Caco-2 (cell line): Measurements from ENCODE around the gene HSPBP1. TPM values are rescaled to one million over a fixed set of nuclear protein-coding genes. Genes with fewer than 3 reads are reported as not detected.

Source experiments
- BruUV-seq: library from RNA; stranded (reverse); fragments of 400-500 nt; replicated peaks from 2 replicates; lab custom pipeline; 2021; lab: Mats Ljungman, UMichigan
- CTCF ChIA-PET: fragments of 300-600 bp; sonication (Branson Sonifier 250); formaldehyde crosslinking; loops from one replicate; lab custom pipeline; 2022; ENCODE audit warnings: antibody characterized with exemption; lab: Charles Lee
- POLR2A ChIA-PET: fragments of 300-600 bp; sonication (Branson Sonifier 250); formaldehyde crosslinking; loops from one replicate; lab custom pipeline; 2022; ENCODE audit warnings: antibody characterized with exemption; lab: Charles Lee
- DNase-seq, 2 experiments: peaks; one replicate each; pipeline versions ENCODE4 v3.0.0 to v3.0.0-alpha.2; 2020 to 2022
- H3K27me3 ChIP-seq: replicated peaks from 2 replicates; pipeline ENCODE4 v1.6.0; 2011; ENCODE audit warnings: low read length; ENCODE audit not compliant: control insufficient read depth, insufficient read depth
- H3K36me3 ChIP-seq: 2 replicates; pipeline ENCODE4 v1.5.1; 2011; ENCODE audit warnings: low read length; ENCODE audit not compliant: control insufficient read depth, insufficient read depth
- H3K4me1 ChIP-seq: fragments of 250-450 bp; sonication (Bioruptor Pico); 2 replicates; pipeline ENCODE4 v1.5.1; 2020; ENCODE audit warnings: mild to moderate bottlenecking
- H3K4me3 ChIP-seq: 2 replicates; pipeline ENCODE4 v1.5.1; 2011; ENCODE audit warnings: low read depth, mild to moderate bottlenecking, control low read depth, low read length
- H3K9me3 ChIP-seq: fragments of 250-450 bp; sonication (Bioruptor Pico); 2 replicates; pipeline ENCODE4 v1.5.1; 2020; ENCODE audit warnings: mild to moderate bottlenecking, moderate library complexity
- H3K27ac Mint-ChIP-seq: one replicate; pipeline ENCODE4 v1.8.0; 2022; ENCODE audit warnings: mixed read lengths; ENCODE audit not compliant: unreplicated experiment
- H3K27me3 Mint-ChIP-seq: one replicate; pipeline ENCODE4 v1.8.0; 2022; ENCODE audit warnings: mixed read lengths; ENCODE audit not compliant: insufficient read depth, unreplicated experiment
- H3K36me3 Mint-ChIP-seq: one replicate; pipeline ENCODE4 v1.8.0; 2022; ENCODE audit warnings: mild to moderate bottlenecking, mixed read lengths; ENCODE audit not compliant: insufficient read depth, unreplicated experiment
- H3K4me1 Mint-ChIP-seq: one replicate; pipeline ENCODE4 v1.8.0; 2022; ENCODE audit warnings: low read depth, mixed read lengths; ENCODE audit not compliant: unreplicated experiment
- H3K4me3 Mint-ChIP-seq: one replicate; pipeline ENCODE4 v1.8.0; 2022; ENCODE audit warnings: mild to moderate bottlenecking, moderate library complexity, mixed read lengths; ENCODE audit not compliant: unreplicated experiment
- H3K9me3 Mint-ChIP-seq: one replicate; pipeline ENCODE4 v1.8.0; 2022; ENCODE audit warnings: mixed read lengths; ENCODE audit not compliant: unreplicated experiment
- intact Hi-C: fragments of 100-400 bp; cut with micrococcal nuclease; formaldehyde crosslinking; loops from one replicate; pipeline ENCODE4 v1.10.0; 2022; ENCODE audit not compliant: unreplicated experiment
- total RNA-seq: library from RNA; stranded (reverse); gene quantifications from 2 replicates; pipeline ENCODE4 v1.2.3, GENCODE V29; 2022
- TF ChIP-seq, protein P1 (sequence below), 2 experiments: fragments of 200-600 bp in 1 of 2; IDR thresholded peaks; 1 replicate in 1 of 2; 2 replicates in 1 of 2; pipeline versions ENCODE4 v1.5.1 to v1.8.0; 2011 to 2022; ENCODE audit warnings: antibody characterized with exemption in 1 of 2, control low read depth in 1 of 2, inconsistent platforms in 1 of 2, low read depth in 1 of 2, low read length in 1 of 2, mild to moderate bottlenecking in 1 of 2, moderate library complexity in 1 of 2; ENCODE audit not compliant: insufficient read depth in 1 of 2, severe bottlenecking in 1 of 2, unreplicated experiment in 1 of 2

Gene HSPBP1
- total RNA-seq, 1 experiment from 2014 or later, result 69.6 TPM

DNA sequence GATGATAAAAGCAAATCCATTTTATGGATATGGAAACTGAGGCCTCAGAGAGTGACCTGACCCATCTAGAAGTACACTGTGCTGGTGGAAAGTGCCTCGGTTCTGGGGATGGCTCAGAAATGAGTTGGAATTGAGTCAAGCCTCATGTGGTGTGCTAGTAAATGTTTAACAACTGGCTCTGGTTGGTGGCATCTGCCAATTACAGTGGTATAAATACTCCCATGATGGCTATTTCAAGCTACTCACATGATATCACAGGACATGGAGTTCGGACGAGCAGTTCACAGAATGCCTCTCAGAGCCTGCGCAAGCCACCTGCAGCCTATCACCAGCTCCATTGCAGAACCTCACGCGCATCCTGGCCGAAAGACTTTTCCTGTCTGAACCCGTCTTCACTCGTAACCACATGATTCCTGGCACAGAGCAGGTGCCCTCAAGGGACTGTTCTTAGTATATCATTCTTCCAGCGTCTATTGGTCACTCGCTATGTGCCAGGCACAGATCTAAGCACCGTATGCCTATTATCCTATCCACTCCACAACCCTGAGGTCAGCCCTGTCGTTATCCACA, 36.1 kb upstream of the HSPBP1 start:
- intact Hi-C loops, result no loop called here
- Mint-ChIP-seq H3K27ac (no peak overlapping the region), H3K4me3 (no peak overlapping the region), H3K4me1 (peaks cover 9% of the 10 kb centered on the region), H3K27me3 (no peaks in the 10 kb centered on the region), H3K9me3 (no peaks in the 10 kb centered on the region), H3K36me3 (peaks cover 6% of the 10 kb centered on the region)
- Histone ChIP-seq H3K36me3 (no peaks in the 10 kb centered on the region; the same call in 1 of the 2 replicates), H3K27me3 (no peaks in the 10 kb centered on the region), H3K4me3 (no peak overlapping the region), H3K4me1 (peaks cover 3% of the 10 kb centered on the region), H3K9me3 (no peaks in the 10 kb centered on the region)
- TF ChIP-seq, protein P1, sequence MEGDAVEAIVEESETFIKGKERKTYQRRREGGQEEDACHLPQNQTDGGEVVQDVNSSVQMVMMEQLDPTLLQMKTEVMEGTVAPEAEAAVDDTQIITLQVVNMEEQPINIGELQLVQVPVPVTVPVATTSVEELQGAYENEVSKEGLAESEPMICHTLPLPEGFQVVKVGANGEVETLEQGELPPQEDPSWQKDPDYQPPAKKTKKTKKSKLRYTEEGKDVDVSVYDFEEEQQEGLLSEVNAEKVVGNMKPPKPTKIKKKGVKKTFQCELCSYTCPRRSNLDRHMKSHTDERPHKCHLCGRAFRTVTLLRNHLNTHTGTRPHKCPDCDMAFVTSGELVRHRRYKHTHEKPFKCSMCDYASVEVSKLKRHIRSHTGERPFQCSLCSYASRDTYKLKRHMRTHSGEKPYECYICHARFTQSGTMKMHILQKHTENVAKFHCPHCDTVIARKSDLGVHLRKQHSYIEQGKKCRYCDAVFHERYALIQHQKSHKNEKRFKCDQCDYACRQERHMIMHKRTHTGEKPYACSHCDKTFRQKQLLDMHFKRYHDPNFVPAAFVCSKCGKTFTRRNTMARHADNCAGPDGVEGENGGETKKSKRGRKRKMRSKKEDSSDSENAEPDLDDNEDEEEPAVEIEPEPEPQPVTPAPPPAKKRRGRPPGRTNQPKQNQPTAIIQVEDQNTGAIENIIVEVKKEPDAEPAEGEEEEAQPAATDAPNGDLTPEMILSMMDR (IDR thresholded peaks at IDR 0.05; ENCODE audit: insufficient read depth in 1 of 2, low read depth in 1 of 2, low read length in 1 of 2, severe bottlenecking in 1 of 2, unreplicated experiment in 1 of 2), result no peak
- DNase-seq, result no peak
- ChIA-PET POLR2A (no interaction called here), CTCF (no interaction called here)
- BruUV-seq, result no TSS peak

DNA sequence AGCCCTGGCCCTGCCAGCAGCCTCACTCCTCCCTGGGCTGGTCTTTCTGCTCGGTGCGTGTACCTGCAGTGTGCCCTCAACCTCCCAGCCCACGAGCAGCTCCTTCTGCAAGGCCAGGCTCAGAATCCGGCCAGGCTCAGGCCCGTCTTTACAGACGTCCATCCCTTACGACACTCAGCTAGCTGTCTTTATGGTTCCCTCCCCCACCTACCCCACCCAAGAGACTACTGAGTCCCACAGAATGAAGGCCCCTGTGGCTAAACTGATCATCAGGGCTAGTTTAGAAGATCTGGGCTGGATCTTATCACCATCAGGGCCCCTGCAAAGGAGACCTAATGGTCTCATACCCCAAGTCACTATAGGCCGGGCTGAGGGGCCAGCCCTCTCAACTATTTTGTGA, 34.5 kb upstream of the HSPBP1 start:
- DNase-seq, result no peak
- Histone ChIP-seq H3K36me3 (no peaks in the 10 kb centered on the region), H3K9me3 (no peaks in the 10 kb centered on the region), H3K27me3 (no peaks in the 10 kb centered on the region), H3K4me3 (no peak overlapping the region), H3K4me1 (no peaks in the 10 kb centered on the region)
- intact Hi-C loops, result no loop called here
- Mint-ChIP-seq H3K9me3 (no peaks in the 10 kb centered on the region), H3K27ac (no peak overlapping the region), H3K4me1 (peaks cover 6% of the 10 kb centered on the region), H3K36me3 (peaks cover 3% of the 10 kb centered on the region), H3K27me3 (no peaks in the 10 kb centered on the region), H3K4me3 (no peak overlapping the region)
- ChIA-PET CTCF (interaction anchor here (1.1 kb wide), 1 partner anchor 13 kb away, joined by 4 read pairs; no protein-coding TSS in a partner anchor), POLR2A (no interaction called here)
- BruUV-seq, result no TSS peak
- TF ChIP-seq, protein P1 (IDR thresholded peaks at IDR 0.05; ENCODE audit: insufficient read depth in 1 of 2, low read depth in 1 of 2, low read length in 1 of 2, severe bottlenecking in 1 of 2, unreplicated experiment in 1 of 2), result no peak

DNA sequence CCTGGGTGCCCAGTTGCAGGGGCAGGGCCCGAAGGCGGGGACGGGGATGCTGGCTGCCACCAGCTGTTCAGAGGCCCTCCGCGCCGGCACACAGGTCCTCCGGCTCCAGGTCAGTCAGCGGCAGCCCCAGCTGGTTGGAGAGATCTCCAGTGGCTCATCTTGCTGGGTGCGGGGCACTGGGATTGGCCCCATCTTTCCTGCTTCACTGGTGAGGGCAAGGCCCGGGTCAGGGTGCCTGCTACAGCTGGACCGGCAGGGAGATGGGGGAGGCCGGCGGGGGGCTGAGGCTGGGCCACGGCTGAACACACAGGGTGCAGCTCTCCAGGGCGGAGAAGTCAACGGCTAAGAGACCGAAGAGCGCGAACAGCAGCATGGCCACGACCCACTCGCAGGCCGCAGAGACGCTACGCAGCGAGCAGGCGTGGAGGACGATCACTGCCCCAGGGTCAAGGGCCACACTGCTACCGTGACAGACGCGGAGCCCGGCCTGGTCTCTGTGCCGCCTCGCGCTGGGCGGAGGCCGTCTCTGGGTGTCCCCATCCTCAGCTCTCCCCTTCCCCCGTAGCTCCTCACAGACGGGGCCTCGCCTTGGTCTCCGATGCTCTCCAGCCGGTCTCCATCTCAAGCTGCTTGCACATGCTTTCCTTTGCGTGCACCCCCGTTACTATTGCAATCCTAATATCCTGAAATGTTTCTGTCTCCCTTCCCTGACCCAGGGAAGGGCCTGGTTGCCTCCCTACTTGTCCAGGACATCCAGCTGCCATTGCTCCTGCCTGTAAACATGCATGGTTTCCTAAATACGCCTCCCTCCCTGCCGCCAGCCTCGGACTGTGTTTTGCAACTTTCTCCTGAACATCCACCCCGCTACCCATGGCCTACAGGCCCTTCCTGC, 33.0 kb upstream of the HSPBP1 start:
- no peaks in the 10 kb centered on the region for H3K36me3 ChIP-seq
- Mint-ChIP-seq H3K36me3 (peaks cover 11% of the 10 kb centered on the region), H3K4me1 (peaks cover 6% of the 10 kb centered on the region), H3K27ac (no peak overlapping the region), H3K27me3 (no peaks in the 10 kb centered on the region), H3K4me3 (no peak overlapping the region), H3K9me3 (no peaks in the 10 kb centered on the region)
- H3K9me3 ChIP-seq, result no peaks in the 10 kb centered on the region
- no peak for DNase-seq
- BruUV-seq, result no TSS peak
- intact Hi-C loops, result no loop called here
- H3K27me3 ChIP-seq, result no peaks in the 10 kb centered on the region
- TF ChIP-seq, protein P1 (IDR thresholded peaks at IDR 0.05; ENCODE audit: insufficient read depth in 1 of 2, low read depth in 1 of 2, low read length in 1 of 2, severe bottlenecking in 1 of 2, unreplicated experiment in 1 of 2), result no peak
- no peaks in the 10 kb centered on the region for H3K4me1 ChIP-seq
- ChIA-PET CTCF (interaction anchor here (1.1 to 1.3 kb wide), 3 partner anchors 11 to 65 kb away, joined by 3 to 4 read pairs (median 3); partner anchors contain the start of gene KMT5C), POLR2A (interaction anchor here (0.7 to 1.1 kb wide), 2 partner anchors 71 to 94 kb away, joined by 3 to 11 read pairs; partner anchors contain the start of gene TMEM238)
- H3K4me3 ChIP-seq, result no peak overlapping the region
